HEK293 (cell line): ENCODE results near the gene HIVEP2.

Source experiments
- SETDB1 ChIP-seq: IDR thresholded peaks from one replicate; pipeline ENCODE4 v1.6.1; 2017; ENCODE audit warnings: mild to moderate bottlenecking, low read length, moderate library complexity, mixed read lengths; ENCODE audit not compliant: insufficient read length
- SP7 ChIP-seq: fragments of 450-650 bp; formaldehyde crosslinking; IDR thresholded peaks from 2 replicates; pipeline ENCODE4 v1.5.1; 2016; ENCODE audit warnings: missing biosample characterization, missing genetic modification characterization
- ZBTB1 ChIP-seq: fragments of 450-650 bp; formaldehyde crosslinking; IDR thresholded peaks from 2 replicates; pipeline ENCODE4 v1.5.1; 2016; ENCODE audit warnings: missing biosample characterization, missing genetic modification characterization
- ZNF132 ChIP-seq: fragments of 450-650 bp; formaldehyde crosslinking; IDR thresholded peaks from 2 replicates; pipeline ENCODE4 v1.5.1; 2017; ENCODE audit warnings: missing biosample characterization, missing genetic modification characterization, borderline replicate concordance
- ZNF157 ChIP-seq: fragments of 450-650 bp; formaldehyde crosslinking; IDR thresholded peaks from 2 replicates; pipeline ENCODE4 v1.5.1; 2016; ENCODE audit warnings: missing biosample characterization, missing genetic modification characterization
- ZNF175 ChIP-seq: fragments of 450-650 bp; formaldehyde crosslinking; IDR thresholded peaks from 2 replicates; pipeline ENCODE4 v1.5.1; 2016; ENCODE audit warnings: missing biosample characterization, missing genetic modification characterization
- ZNF24 ChIP-seq: fragments of 450-650 bp; formaldehyde crosslinking; IDR thresholded peaks from 2 replicates; pipeline ENCODE4 v1.5.1; 2016; ENCODE audit warnings: missing biosample characterization, missing genetic modification characterization
- ZNF292 ChIP-seq: fragments of 450-650 bp; formaldehyde crosslinking; IDR thresholded peaks from 2 replicates; pipeline ENCODE4 v1.5.1; 2016; ENCODE audit warnings: low read depth, missing biosample characterization, missing genetic modification characterization, borderline replicate concordance
- ZNF311 ChIP-seq: fragments of 450-650 bp; formaldehyde crosslinking; IDR thresholded peaks from 2 replicates; pipeline ENCODE4 v1.5.1; 2017; ENCODE audit warnings: missing biosample characterization, missing genetic modification characterization, borderline replicate concordance
- ZNF37A ChIP-seq: fragments of 450-650 bp; IDR thresholded peaks from 2 replicates; pipeline ENCODE4 v1.5.1; 2018; ENCODE audit warnings: missing biosample characterization, missing genetic modification characterization
- ZNF391 ChIP-seq: fragments of 450-650 bp; formaldehyde crosslinking; IDR thresholded peaks from 2 replicates; pipeline ENCODE4 v1.5.1; 2016; ENCODE audit warnings: low read depth, missing biosample characterization, missing genetic modification characterization, borderline replicate concordance
- ZNF423 ChIP-seq: fragments of 450-650 bp; formaldehyde crosslinking; IDR thresholded peaks from 2 replicates; pipeline ENCODE4 v1.5.1; 2016; ENCODE audit warnings: missing biosample characterization, missing genetic modification characterization
- ZNF501 ChIP-seq: fragments of 450-650 bp; formaldehyde crosslinking; IDR thresholded peaks from 2 replicates; pipeline ENCODE4 v1.5.1; 2016; ENCODE audit warnings: missing biosample characterization, missing genetic modification characterization
- ZNF600 ChIP-seq: fragments of 450-650 bp; formaldehyde crosslinking; IDR thresholded peaks from 2 replicates; pipeline ENCODE4 v1.5.1; 2016; ENCODE audit warnings: missing biosample characterization, missing genetic modification characterization
- ZNF670 ChIP-seq: fragments of 450-650 bp; formaldehyde crosslinking; IDR thresholded peaks from 2 replicates; pipeline ENCODE4 v1.5.1; 2016; ENCODE audit warnings: missing biosample characterization, missing genetic modification characterization, low read depth
- ZNF843 ChIP-seq: fragments of 450-650 bp; formaldehyde crosslinking; IDR thresholded peaks from 2 replicates; pipeline ENCODE4 v1.5.1; 2016; ENCODE audit warnings: missing biosample characterization, missing genetic modification characterization
- TF ChIP-seq, protein P1 (sequence below): fragments of 450-650 bp; formaldehyde crosslinking; IDR thresholded peaks from 2 replicates; pipeline ENCODE4 v1.5.1; 2016; ENCODE audit warnings: missing biosample characterization, missing genetic modification characterization
- TF ChIP-seq, protein P2 (sequence below): fragments of 450-650 bp; formaldehyde crosslinking; IDR thresholded peaks from 2 replicates; pipeline ENCODE4 v1.5.1; 2016; ENCODE audit warnings: missing biosample characterization, missing genetic modification characterization, borderline replicate concordance
- TF ChIP-seq, protein P3 (sequence below): sonication (generic); formaldehyde crosslinking; IDR thresholded peaks from 2 replicates; pipeline ENCODE4 v1.8.1; 2022; ENCODE audit warnings: mild to moderate bottlenecking, moderate library complexity, missing genetic modification reagents
- TF ChIP-seq, protein P4 (sequence below): fragments of 450-650 bp; formaldehyde crosslinking; IDR thresholded peaks from 2 replicates; pipeline ENCODE4 v1.5.1; 2016; ENCODE audit warnings: missing biosample characterization, missing genetic modification characterization
- TF ChIP-seq, protein P5 (sequence below): fragments of 450-650 bp; formaldehyde crosslinking; IDR thresholded peaks from 2 replicates; pipeline ENCODE4 v1.5.1; 2016; ENCODE audit warnings: missing biosample characterization, missing genetic modification characterization, low read depth
- TF ChIP-seq, protein P6 (sequence below): fragments of 450-650 bp; formaldehyde crosslinking; IDR thresholded peaks from 2 replicates; pipeline ENCODE4 v1.5.1; 2017; ENCODE audit warnings: missing biosample characterization, missing genetic modification characterization
- TF ChIP-seq, protein P7 (sequence below): fragments of 450-650 bp; formaldehyde crosslinking; IDR thresholded peaks from 2 replicates; pipeline ENCODE4 v1.5.1; 2016; ENCODE audit warnings: missing biosample characterization, missing genetic modification characterization
- TF ChIP-seq, protein P8 (sequence below): fragments of 450-650 bp; formaldehyde crosslinking; IDR thresholded peaks from 2 replicates; pipeline ENCODE4 v1.5.1; 2017; ENCODE audit warnings: missing biosample characterization, missing genetic modification characterization

The HIVEP2 gene

DNA sequence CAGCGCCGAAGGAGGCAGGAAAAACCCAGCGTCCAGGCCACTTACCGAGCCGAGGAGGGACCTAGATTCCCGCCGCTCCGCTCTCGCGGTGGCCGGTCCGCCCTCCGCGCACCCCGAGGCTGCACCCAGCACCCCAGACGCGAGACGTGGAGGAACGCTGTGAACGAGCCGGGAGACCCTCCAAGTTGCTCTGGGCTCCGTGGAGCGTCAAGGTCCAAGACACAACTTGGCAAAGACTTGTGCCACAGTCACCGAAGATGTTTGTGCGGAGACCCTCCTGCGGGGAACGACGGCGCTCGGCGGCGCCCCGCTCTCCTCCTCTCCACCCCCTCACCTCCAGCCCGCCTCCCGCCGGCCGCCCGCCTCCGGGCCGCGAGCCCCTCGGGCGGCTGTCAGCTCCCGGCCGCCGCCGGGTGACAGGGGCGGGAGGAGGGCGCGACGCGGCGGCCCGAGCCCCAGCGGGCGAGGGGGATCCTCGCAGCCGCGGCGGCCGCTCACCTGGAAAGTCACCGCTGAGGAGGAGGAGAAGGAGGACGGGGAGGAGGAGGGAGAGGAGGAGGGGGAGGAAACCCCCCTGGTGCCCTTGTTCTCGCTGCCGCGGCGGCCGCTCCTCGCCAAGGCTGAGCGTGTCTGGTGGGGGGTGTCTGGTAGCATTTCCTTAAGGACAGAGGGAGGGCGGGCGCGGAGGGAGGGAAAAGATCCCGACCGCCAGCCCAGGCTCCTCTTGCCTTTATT, 637 bp upstream of the HIVEP2 start (continued):
- TF ChIP-seq, protein P1, sequence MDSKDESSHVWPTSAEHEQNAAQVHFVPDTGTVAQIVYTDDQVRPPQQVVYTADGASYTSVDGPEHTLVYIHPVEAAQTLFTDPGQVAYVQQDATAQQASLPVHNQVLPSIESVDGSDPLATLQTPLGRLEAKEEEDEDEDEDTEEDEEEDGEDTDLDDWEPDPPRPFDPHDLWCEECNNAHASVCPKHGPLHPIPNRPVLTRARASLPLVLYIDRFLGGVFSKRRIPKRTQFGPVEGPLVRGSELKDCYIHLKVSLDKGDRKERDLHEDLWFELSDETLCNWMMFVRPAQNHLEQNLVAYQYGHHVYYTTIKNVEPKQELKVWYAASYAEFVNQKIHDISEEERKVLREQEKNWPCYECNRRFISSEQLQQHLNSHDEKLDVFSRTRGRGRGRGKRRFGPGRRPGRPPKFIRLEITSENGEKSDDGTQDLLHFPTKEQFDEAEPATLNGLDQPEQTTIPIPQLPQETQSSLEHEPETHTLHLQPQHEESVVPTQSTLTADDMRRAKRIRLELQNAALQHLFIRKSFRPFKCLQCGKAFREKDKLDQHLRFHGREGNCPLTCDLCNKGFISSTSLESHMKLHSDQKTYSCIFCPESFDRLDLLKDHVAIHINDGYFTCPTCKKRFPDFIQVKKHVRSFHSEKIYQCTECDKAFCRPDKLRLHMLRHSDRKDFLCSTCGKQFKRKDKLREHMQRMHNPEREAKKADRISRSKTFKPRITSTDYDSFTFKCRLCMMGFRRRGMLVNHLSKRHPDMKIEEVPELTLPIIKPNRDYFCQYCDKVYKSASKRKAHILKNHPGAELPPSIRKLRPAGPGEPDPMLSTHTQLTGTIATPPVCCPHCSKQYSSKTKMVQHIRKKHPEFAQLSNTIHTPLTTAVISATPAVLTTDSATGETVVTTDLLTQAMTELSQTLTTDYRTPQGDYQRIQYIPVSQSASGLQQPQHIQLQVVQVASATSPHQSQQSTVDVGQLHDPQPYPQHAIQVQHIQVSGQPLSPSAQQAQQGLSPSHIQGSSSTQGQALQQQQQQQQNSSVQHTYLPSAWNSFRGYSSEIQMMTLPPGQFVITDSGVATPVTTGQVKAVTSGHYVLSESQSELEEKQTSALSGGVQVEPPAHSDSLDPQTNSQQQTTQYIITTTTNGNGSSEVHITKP (tag by site-specific recombination) = no peak
- TF ChIP-seq SETDB1 = no peak
- TF ChIP-seq ZNF37A (tag by site-specific recombination) = no peak
- peak; percentile 26; the same call in 1 of the 2 replicates for TF ChIP-seq ZNF423
- TF ChIP-seq ZNF24 (tag by site-specific recombination) = no peak
- TF ChIP-seq SP7 (tag by site-specific recombination) = no peak
- TF ChIP-seq ZNF132 = no peak
- TF ChIP-seq ZNF670 = no peak
- TF ChIP-seq, protein P2, sequence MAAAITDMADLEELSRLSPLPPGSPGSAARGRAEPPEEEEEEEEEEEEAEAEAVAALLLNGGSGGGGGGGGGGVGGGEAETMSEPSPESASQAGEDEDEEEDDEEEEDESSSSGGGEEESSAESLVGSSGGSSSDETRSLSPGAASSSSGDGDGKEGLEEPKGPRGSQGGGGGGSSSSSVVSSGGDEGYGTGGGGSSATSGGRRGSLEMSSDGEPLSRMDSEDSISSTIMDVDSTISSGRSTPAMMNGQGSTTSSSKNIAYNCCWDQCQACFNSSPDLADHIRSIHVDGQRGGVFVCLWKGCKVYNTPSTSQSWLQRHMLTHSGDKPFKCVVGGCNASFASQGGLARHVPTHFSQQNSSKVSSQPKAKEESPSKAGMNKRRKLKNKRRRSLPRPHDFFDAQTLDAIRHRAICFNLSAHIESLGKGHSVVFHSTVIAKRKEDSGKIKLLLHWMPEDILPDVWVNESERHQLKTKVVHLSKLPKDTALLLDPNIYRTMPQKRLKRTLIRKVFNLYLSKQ = no peak
- TF ChIP-seq, protein P3, sequence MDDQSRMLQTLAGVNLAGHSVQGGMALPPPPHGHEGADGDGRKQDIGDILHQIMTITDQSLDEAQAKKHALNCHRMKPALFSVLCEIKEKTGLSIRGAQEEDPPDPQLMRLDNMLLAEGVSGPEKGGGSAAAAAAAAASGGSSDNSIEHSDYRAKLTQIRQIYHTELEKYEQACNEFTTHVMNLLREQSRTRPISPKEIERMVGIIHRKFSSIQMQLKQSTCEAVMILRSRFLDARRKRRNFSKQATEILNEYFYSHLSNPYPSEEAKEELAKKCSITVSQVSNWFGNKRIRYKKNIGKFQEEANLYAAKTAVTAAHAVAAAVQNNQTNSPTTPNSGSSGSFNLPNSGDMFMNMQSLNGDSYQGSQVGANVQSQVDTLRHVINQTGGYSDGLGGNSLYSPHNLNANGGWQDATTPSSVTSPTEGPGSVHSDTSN = 0 out of 2 replicates have a peak, but pooled peaks have one; percentile 24
- TF ChIP-seq, protein P4, sequence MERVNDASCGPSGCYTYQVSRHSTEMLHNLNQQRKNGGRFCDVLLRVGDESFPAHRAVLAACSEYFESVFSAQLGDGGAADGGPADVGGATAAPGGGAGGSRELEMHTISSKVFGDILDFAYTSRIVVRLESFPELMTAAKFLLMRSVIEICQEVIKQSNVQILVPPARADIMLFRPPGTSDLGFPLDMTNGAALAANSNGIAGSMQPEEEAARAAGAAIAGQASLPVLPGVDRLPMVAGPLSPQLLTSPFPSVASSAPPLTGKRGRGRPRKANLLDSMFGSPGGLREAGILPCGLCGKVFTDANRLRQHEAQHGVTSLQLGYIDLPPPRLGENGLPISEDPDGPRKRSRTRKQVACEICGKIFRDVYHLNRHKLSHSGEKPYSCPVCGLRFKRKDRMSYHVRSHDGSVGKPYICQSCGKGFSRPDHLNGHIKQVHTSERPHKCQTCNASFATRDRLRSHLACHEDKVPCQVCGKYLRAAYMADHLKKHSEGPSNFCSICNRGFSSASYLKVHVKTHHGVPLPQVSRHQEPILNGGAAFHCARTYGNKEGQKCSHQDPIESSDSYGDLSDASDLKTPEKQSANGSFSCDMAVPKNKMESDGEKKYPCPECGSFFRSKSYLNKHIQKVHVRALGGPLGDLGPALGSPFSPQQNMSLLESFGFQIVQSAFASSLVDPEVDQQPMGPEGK = no peak
- TF ChIP-seq ZNF600 = no peak
- TF ChIP-seq ZBTB1 = no peak
- no peak for TF ChIP-seq ZNF843
- TF ChIP-seq ZNF292 (tag by site-specific recombination) = no peak
- TF ChIP-seq ZNF391 (tag by site-specific recombination) = no peak
- TF ChIP-seq, protein P5, sequence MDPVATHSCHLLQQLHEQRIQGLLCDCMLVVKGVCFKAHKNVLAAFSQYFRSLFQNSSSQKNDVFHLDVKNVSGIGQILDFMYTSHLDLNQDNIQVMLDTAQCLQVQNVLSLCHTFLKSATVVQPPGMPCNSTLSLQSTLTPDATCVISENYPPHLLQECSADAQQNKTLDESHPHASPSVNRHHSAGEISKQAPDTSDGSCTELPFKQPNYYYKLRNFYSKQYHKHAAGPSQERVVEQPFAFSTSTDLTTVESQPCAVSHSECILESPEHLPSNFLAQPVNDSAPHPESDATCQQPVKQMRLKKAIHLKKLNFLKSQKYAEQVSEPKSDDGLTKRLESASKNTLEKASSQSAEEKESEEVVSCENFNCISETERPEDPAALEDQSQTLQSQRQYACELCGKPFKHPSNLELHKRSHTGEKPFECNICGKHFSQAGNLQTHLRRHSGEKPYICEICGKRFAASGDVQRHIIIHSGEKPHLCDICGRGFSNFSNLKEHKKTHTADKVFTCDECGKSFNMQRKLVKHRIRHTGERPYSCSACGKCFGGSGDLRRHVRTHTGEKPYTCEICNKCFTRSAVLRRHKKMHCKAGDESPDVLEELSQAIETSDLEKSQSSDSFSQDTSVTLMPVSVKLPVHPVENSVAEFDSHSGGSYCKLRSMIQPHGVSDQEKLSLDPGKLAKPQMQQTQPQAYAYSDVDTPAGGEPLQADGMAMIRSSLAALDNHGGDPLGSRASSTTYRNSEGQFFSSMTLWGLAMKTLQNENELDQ = no peak
- peak; percentile 41; the same call in 1 of the 2 replicates for TF ChIP-seq ZNF501 (tag by site-specific recombination)
- TF ChIP-seq ZNF157 = no peak
- TF ChIP-seq, protein P6, sequence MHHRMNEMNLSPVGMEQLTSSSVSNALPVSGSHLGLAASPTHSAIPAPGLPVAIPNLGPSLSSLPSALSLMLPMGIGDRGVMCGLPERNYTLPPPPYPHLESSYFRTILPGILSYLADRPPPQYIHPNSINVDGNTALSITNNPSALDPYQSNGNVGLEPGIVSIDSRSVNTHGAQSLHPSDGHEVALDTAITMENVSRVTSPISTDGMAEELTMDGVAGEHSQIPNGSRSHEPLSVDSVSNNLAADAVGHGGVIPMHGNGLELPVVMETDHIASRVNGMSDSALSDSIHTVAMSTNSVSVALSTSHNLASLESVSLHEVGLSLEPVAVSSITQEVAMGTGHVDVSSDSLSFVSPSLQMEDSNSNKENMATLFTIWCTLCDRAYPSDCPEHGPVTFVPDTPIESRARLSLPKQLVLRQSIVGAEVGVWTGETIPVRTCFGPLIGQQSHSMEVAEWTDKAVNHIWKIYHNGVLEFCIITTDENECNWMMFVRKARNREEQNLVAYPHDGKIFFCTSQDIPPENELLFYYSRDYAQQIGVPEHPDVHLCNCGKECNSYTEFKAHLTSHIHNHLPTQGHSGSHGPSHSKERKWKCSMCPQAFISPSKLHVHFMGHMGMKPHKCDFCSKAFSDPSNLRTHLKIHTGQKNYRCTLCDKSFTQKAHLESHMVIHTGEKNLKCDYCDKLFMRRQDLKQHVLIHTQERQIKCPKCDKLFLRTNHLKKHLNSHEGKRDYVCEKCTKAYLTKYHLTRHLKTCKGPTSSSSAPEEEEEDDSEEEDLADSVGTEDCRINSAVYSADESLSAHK = no peak
- TF ChIP-seq, protein P7, sequence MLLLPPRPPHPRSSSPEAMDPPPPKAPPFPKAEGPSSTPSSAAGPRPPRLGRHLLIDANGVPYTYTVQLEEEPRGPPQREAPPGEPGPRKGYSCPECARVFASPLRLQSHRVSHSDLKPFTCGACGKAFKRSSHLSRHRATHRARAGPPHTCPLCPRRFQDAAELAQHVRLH (tag by site-specific recombination) = no peak
- TF ChIP-seq, protein P8, sequence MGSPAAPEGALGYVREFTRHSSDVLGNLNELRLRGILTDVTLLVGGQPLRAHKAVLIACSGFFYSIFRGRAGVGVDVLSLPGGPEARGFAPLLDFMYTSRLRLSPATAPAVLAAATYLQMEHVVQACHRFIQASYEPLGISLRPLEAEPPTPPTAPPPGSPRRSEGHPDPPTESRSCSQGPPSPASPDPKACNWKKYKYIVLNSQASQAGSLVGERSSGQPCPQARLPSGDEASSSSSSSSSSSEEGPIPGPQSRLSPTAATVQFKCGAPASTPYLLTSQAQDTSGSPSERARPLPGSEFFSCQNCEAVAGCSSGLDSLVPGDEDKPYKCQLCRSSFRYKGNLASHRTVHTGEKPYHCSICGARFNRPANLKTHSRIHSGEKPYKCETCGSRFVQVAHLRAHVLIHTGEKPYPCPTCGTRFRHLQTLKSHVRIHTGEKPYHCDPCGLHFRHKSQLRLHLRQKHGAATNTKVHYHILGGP = no peak
- no peak for TF ChIP-seq ZNF311
- TF ChIP-seq ZNF175 (tag by site-specific recombination) = no peak
